HUES6 (cell line): Measurements from ENCODE around the gene MYO1B.
A peak's percentile ranks its signal among the peaks of the same experiment; 100 is the strongest.

Experiments used
- H3K27ac ChIP-seq: 2 replicates; pipeline ENCODE4 v1.7.0; 2013; ENCODE audit warnings: low read depth, mild to moderate bottlenecking, low read length, inconsistent platforms
- H3K27me3 ChIP-seq: 2 replicates; pipeline ENCODE4 v1.6.1; 2013; ENCODE audit warnings: low read length; ENCODE audit not compliant: control insufficient read depth, insufficient read depth
- H3K36me3 ChIP-seq: 2 replicates; pipeline ENCODE4 v1.6.1; 2013; ENCODE audit warnings: low read length; ENCODE audit not compliant: control insufficient read depth, insufficient read depth
- H3K4me1 ChIP-seq: 2 replicates; pipeline ENCODE4 v1.6.1; 2013; ENCODE audit warnings: low read length; ENCODE audit not compliant: control insufficient read depth, insufficient read depth
- H3K4me3 ChIP-seq: 2 replicates; pipeline ENCODE4 v1.5.1; 2013; ENCODE audit warnings: low read depth, low read length
- H3K9ac ChIP-seq: one replicate; pipeline ENCODE4 v1.6.1; 2013; ENCODE audit warnings: mild to moderate bottlenecking, low read length
- H3K9me3 ChIP-seq: 2 replicates; pipeline ENCODE4 v1.6.1; 2013; ENCODE audit warnings: low read depth, low read length; ENCODE audit not compliant: control insufficient read depth, insufficient read depth

The MYO1B gene

DNA sequence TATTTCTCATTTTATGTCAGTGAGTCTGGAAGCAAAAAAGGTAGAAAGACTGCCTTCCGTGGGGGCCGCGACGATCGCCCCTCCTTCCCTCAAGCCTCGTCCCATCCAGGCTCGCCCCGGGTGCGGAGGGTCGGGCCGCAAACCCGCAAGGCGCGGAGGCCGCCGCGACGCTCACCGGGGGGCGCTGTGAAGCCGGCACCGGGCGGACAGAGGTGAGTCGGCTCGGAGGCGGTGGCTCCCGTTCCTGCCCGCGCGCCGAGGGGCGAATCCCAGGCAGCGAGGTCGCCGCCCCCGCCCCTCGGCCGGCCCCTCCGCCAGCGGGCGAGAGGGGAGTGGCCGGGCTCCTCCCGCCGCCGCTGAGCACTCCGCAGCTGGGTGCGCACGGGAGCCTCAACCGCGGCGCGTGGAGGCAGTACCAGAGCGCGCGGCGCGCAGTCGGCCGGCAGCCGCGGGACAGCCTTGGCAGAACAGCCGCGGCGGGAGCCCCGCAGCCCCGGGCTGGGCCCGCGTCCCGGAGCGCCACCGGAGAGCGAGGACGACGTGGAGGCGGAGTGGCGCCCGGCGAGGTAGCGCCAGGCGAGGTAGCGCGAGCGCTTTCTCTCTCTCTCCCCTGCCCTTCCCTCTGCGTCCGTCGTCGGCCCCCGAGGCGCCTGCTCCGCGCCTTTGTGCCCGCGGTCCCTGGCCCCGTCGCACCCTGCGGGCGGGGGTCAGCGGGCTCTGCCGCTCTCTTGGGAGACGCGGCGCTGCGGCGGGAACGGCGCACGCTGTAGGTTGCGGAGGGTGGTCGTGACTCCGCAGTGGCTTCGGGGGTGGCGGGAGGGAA, at the start of gene MYO1B:
TSS of gene MYO1B (plus strand) at position 359 of the 823 bp plus-strand sequence. CDS start 31,492 bp downstream, outside the sequence.
- peak within 1 kb of the TSS; percentile 94 for H3K4me3 ChIP-seq
- peaks cover 34% of the 10 kb centered on the region for H3K4me1 ChIP-seq
- H3K27ac ChIP-seq, result peak within 1 kb of the TSS; percentile 93
- H3K27me3 ChIP-seq, result peaks cover 7% of the 10 kb centered on the region
- peak within 1 kb of the TSS; percentile 95 for H3K9ac ChIP-seq
- no peaks in the 10 kb centered on the region for H3K9me3 ChIP-seq
- H3K36me3 ChIP-seq, result no peaks in the 10 kb centered on the region

- Histone ChIP-seq H3K9ac (no peak overlapping the region), H3K9me3 (no peaks in the 10 kb centered on the region), H3K4me1 (no peaks in the 10 kb centered on the region), H3K36me3 (no peaks in the 10 kb centered on the region), H3K4me3 (no peak overlapping the region), H3K27me3 (no peaks in the 10 kb centered on the region), H3K27ac (no peak overlapping the region)
Observed at GRCh38 chr2:191197096-191197495, 48.1 kb upstream of the MYO1B start.

DNA sequence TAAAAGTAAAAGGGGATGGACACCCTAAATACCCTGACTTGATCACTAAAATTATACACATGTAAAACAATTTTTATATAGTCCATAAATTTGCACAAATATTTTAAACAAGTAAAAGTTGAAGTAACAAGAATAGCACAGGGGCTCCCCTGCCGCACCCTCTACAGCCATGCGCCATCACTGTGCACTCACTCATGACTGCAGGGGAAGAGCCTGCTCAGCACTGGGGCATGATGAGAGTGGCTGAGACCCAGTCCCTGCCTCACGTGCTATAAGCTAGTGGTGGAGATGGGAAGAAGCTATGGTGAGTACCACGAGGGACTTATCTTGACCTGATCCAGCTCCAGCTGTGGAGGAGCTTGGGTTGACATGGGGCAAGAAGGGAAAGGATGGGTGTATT, 46.9 kb upstream of the MYO1B start:
- H3K36me3 ChIP-seq, result no peaks in the 10 kb centered on the region
- no peaks in the 10 kb centered on the region for H3K9me3 ChIP-seq
- no peak overlapping the region for H3K9ac ChIP-seq
- no peaks in the 10 kb centered on the region for H3K27me3 ChIP-seq
- no peak overlapping the region for H3K4me3 ChIP-seq
- no peak overlapping the region for H3K27ac ChIP-seq
- no peaks in the 10 kb centered on the region for H3K4me1 ChIP-seq

DNA sequence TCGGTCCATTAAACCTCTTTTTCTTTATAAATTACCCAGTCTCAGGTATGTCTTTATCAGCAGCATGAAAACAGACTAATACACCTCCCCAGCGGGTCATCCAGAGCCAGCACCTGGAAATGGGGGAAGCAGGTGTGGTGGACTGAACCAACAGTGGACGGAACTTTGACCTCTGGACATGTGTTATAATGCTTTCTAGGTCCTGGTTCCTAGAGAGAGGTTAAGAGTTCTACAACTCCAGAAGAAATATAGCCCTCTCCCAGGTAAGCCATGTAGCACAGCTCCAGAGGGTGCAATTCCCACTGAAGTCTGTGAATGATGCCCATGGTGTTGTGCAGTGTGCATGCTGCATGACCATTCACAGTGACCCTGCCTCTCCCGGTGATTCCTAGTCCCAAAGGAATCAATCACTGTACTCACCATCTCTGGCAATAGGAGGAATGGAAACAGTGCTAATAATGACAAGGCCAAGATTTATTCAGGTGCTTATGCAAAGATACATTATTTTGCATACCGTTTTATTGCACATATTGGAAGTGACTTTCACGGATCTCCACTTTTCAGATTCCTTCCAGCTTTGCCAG, 45.2 kb upstream of the MYO1B start:
- H3K9ac ChIP-seq, result no peak overlapping the region
- no peaks in the 10 kb centered on the region for H3K4me1 ChIP-seq
- no peak overlapping the region for H3K27ac ChIP-seq
- no peaks in the 10 kb centered on the region for H3K36me3 ChIP-seq
- H3K9me3 ChIP-seq, result no peaks in the 10 kb centered on the region
- H3K27me3 ChIP-seq, result no peaks in the 10 kb centered on the region
- no peak overlapping the region for H3K4me3 ChIP-seq

- H3K9ac ChIP-seq, result no peak overlapping the region
- H3K27ac ChIP-seq, result no peak overlapping the region
- no peaks in the 10 kb centered on the region for H3K9me3 ChIP-seq
- H3K27me3 ChIP-seq, result no peaks in the 10 kb centered on the region
- no peak overlapping the region for H3K4me3 ChIP-seq
- no peaks in the 10 kb centered on the region for H3K36me3 ChIP-seq
- no peaks in the 10 kb centered on the region for H3K4me1 ChIP-seq
Observed at GRCh38 chr2:191200910-191201309, 44.3 kb upstream of the MYO1B start.

GRCh38 chr2:191202209-191202721, 42.9 kb upstream of the MYO1B start:
- no peak overlapping the region for H3K9ac ChIP-seq
- H3K4me1 ChIP-seq, result no peaks in the 10 kb centered on the region
- no peaks in the 10 kb centered on the region for H3K9me3 ChIP-seq
- H3K4me3 ChIP-seq, result no peak overlapping the region
- no peak overlapping the region for H3K27ac ChIP-seq
- H3K27me3 ChIP-seq, result no peaks in the 10 kb centered on the region
- H3K36me3 ChIP-seq, result no peaks in the 10 kb centered on the region

GRCh38 chr2:191202881-191203397, 42.3 kb upstream of the MYO1B start:
- no peaks in the 10 kb centered on the region for H3K4me1 ChIP-seq
- no peaks in the 10 kb centered on the region for H3K9me3 ChIP-seq
- no peak overlapping the region for H3K9ac ChIP-seq
- H3K27me3 ChIP-seq, result no peaks in the 10 kb centered on the region
- H3K27ac ChIP-seq, result no peak overlapping the region
- H3K36me3 ChIP-seq, result no peaks in the 10 kb centered on the region
- H3K4me3 ChIP-seq, result no peak overlapping the region

GRCh38 chr2:191204433-191204832, 40.8 kb upstream of the MYO1B start:
- H3K36me3 ChIP-seq, result no peaks in the 10 kb centered on the region
- H3K4me1 ChIP-seq, result no peaks in the 10 kb centered on the region
- no peaks in the 10 kb centered on the region for H3K27me3 ChIP-seq
- H3K4me3 ChIP-seq, result no peak overlapping the region
- H3K9me3 ChIP-seq, result no peaks in the 10 kb centered on the region
- H3K9ac ChIP-seq, result no peak overlapping the region
- no peak overlapping the region for H3K27ac ChIP-seq

- H3K36me3 ChIP-seq, result no peaks in the 10 kb centered on the region
- no peaks in the 10 kb centered on the region for H3K9me3 ChIP-seq
- no peak overlapping the region for H3K9ac ChIP-seq
- no peak overlapping the region for H3K4me3 ChIP-seq
- H3K27me3 ChIP-seq, result no peaks in the 10 kb centered on the region
- no peaks in the 10 kb centered on the region for H3K4me1 ChIP-seq
- no peak overlapping the region for H3K27ac ChIP-seq
Observed at GRCh38 chr2:191206613-191207471, 38.4 kb upstream of the MYO1B start.

- H3K27ac ChIP-seq, result no peak overlapping the region
- no peak overlapping the region for H3K9ac ChIP-seq
- no peaks in the 10 kb centered on the region for H3K4me1 ChIP-seq
- H3K9me3 ChIP-seq, result no peaks in the 10 kb centered on the region
- H3K27me3 ChIP-seq, result no peaks in the 10 kb centered on the region
- no peak overlapping the region for H3K4me3 ChIP-seq
- no peaks in the 10 kb centered on the region for H3K36me3 ChIP-seq
Observed at GRCh38 chr2:191209340-191209739, 35.9 kb upstream of the MYO1B start.
